Neuron (in vitro differentiated cells): Measurements from ENCODE around the gene METTL25.

Experiments
- H2AFZ ChIP-seq: one replicate; pipeline ENCODE4 v1.6.1; 2013; ENCODE audit warnings: low read depth, mild to moderate bottlenecking, inconsistent platforms, low read length, moderate library complexity
- H3K27me3 ChIP-seq: one replicate; pipeline ENCODE4 v1.6.1; 2013; ENCODE audit warnings: low read length; ENCODE audit not compliant: insufficient read depth
- H3K36me3 ChIP-seq: one replicate; pipeline ENCODE4 v1.6.1; 2013; ENCODE audit warnings: low read length; ENCODE audit not compliant: insufficient read depth
- H3K4me1 ChIP-seq: one replicate; pipeline ENCODE4 v1.6.1; 2013; ENCODE audit warnings: low read length; ENCODE audit not compliant: insufficient read depth
- H3K4me3 ChIP-seq: 2 replicates; pipeline ENCODE4 v1.5.1; 2013; ENCODE audit warnings: mild to moderate bottlenecking, low read length, moderate library complexity
- H3K9me3 ChIP-seq: one replicate; pipeline ENCODE4 v1.6.1; 2013; ENCODE audit warnings: low read length

Gene METTL25

GRCh38 chr12:82481954-82482353 lies 123.6 kb downstream of the METTL25 start:
- Histone ChIP-seq H3K4me3 (no peak overlapping the region), H3K27me3 (no peaks in the 10 kb centered on the region), H2AFZ (no peak overlapping the region), H3K9me3 (no peaks in the 10 kb centered on the region), H3K36me3 (no peaks in the 10 kb centered on the region), H3K4me1 (no peaks in the 10 kb centered on the region)

GRCh38 chr12:82486524-82487235 lies 128.4 kb downstream of the METTL25 start:
- Histone ChIP-seq H3K27me3 (no peaks in the 10 kb centered on the region), H3K9me3 (no peaks in the 10 kb centered on the region), H3K4me1 (no peaks in the 10 kb centered on the region), H3K4me3 (no peak overlapping the region), H2AFZ (no peak overlapping the region), H3K36me3 (no peaks in the 10 kb centered on the region)

DNA sequence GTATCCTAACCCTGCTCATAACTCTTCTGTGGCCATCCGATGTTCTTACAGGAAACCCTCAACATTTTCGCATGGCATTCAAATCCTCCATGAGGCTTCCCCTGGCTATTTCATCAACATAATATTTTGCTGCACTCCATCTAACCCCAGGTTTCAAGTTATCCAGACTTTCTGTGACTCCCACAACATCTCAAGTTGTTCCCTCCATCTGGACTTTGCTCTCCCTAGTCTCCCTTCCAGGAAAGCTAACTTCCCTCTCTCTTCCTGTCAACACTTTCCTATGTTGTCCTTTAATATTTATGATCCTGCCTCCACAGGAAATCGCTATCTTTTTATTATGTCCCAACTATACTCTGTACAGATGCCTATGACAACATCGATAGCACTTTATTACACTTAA lies 146.1 kb downstream of the METTL25 start:
- Histone ChIP-seq H3K27me3 (no peaks in the 10 kb centered on the region), H3K4me3 (no peak overlapping the region), H3K9me3 (no peaks in the 10 kb centered on the region), H2AFZ (no peak overlapping the region), H3K36me3 (no peaks in the 10 kb centered on the region), H3K4me1 (no peaks in the 10 kb centered on the region)

GRCh38 chr12:82505150-82505549 lies 146.8 kb downstream of the METTL25 start:
- Histone ChIP-seq H3K36me3 (no peaks in the 10 kb centered on the region), H3K9me3 (no peaks in the 10 kb centered on the region), H3K27me3 (no peaks in the 10 kb centered on the region), H2AFZ (no peak overlapping the region), H3K4me3 (no peak overlapping the region), H3K4me1 (no peaks in the 10 kb centered on the region)

- H3K4me1 ChIP-seq: no peaks in the 10 kb centered on the region
- no peaks in the 10 kb centered on the region for H3K9me3 ChIP-seq
Observed at GRCh38 chr12:82507686-82508085, 149.4 kb downstream of the METTL25 start.

DNA sequence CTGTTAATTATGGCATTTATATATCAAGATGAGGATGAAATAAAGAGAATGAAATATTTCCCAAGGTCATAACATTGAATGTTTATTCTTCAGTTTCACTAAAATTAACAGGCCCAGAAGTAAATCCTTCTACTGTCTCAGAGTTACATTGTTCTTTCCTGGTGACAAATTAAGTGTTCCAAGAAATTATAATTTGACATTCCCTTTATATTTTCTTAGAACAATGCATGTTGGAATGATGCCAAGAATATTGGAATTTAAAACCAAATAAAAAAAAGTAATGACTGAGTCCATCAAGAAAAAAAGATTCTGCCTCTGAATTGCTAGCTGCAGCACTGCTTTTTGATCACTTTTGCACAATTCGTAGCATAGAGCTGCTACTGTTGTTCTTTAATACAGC lies 152.1 kb downstream of the METTL25 start:
- H3K4me1 ChIP-seq: no peaks in the 10 kb centered on the region
- no peak overlapping the region for H2AFZ ChIP-seq
- no peaks in the 10 kb centered on the region for H3K36me3 ChIP-seq
- no peak overlapping the region for H3K4me3 ChIP-seq
- H3K9me3 ChIP-seq: no peaks in the 10 kb centered on the region
- H3K27me3 ChIP-seq: no peaks in the 10 kb centered on the region

More at GRCh38 chr12:82507686-82508085, 149.4 kb downstream of the METTL25 start:
- no peaks in the 10 kb centered on the region for H3K27me3 ChIP-seq
- H2AFZ ChIP-seq: no peak overlapping the region
- no peak overlapping the region for H3K4me3 ChIP-seq
- no peaks in the 10 kb centered on the region for H3K36me3 ChIP-seq

GRCh38 chr12:82514880-82515279 lies 156.6 kb downstream of the METTL25 start:
- Histone ChIP-seq H3K4me3 (no peak overlapping the region), H3K27me3 (no peaks in the 10 kb centered on the region), H3K4me1 (no peaks in the 10 kb centered on the region), H2AFZ (no peak overlapping the region), H3K36me3 (no peaks in the 10 kb centered on the region), H3K9me3 (no peaks in the 10 kb centered on the region)

DNA sequence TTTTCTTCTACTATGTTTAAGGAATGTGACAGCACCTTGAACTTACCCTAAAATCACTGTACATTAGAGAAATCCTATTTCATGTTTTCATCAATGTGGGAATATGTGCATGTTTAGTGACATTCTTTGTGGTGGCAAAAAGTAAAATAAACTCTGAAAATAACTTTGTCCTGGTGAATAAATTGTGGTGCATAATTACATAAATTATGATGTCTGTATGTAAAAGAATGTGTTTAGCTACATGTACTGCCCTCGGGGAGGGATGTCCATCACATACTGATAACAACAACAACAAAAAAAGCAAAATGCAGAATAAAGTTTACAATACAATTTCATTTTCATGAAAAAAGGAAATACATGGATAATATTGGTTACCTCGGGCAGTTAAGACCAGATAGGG lies 157.3 kb downstream of the METTL25 start:
- Histone ChIP-seq H3K4me1 (no peaks in the 10 kb centered on the region), H3K9me3 (no peaks in the 10 kb centered on the region), H3K36me3 (no peaks in the 10 kb centered on the region), H3K27me3 (no peaks in the 10 kb centered on the region), H2AFZ (no peak overlapping the region), H3K4me3 (no peak overlapping the region)

GRCh38 chr12:82517027-82517426 lies 158.7 kb downstream of the METTL25 start:
- Histone ChIP-seq H3K36me3 (no peaks in the 10 kb centered on the region), H3K27me3 (no peaks in the 10 kb centered on the region), H3K4me1 (no peaks in the 10 kb centered on the region), H2AFZ (no peak overlapping the region), H3K9me3 (no peaks in the 10 kb centered on the region), H3K4me3 (no peak overlapping the region)

GRCh38 chr12:82517808-82518207 lies 159.5 kb downstream of the METTL25 start:
- Histone ChIP-seq H3K4me3 (no peak overlapping the region), H3K36me3 (no peaks in the 10 kb centered on the region), H3K27me3 (no peaks in the 10 kb centered on the region), H2AFZ (no peak overlapping the region), H3K4me1 (no peaks in the 10 kb centered on the region), H3K9me3 (no peaks in the 10 kb centered on the region)

DNA sequence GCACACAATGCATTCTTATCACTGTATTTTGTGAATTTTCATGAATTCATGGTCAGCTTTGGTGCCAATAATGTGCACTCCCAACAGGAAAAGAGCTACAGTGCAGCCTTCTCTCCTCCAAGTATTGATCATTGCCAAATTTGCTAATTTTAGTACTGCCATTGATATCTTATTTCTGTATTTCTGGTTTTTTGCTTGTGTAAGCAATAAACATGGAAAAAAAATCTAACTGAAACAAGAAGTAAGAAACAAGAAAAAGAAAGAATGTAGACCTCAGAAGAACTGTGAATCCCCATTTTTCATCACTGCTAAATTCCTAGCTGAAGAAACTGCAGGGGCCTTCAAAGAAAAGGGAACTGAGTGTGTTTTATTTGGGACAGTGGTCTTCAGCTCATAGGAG lies 161.2 kb downstream of the METTL25 start:
- H2AFZ ChIP-seq: no peak overlapping the region
- H3K27me3 ChIP-seq: no peaks in the 10 kb centered on the region
- no peaks in the 10 kb centered on the region for H3K36me3 ChIP-seq
- H3K4me3 ChIP-seq: no peak overlapping the region
- no peaks in the 10 kb centered on the region for H3K9me3 ChIP-seq
- peaks cover 2% of the 10 kb centered on the region for H3K4me1 ChIP-seq

GRCh38 chr12:82522285-82522684 lies 164.0 kb downstream of the METTL25 start:
- H3K4me3 ChIP-seq: no peak overlapping the region
- no peaks in the 10 kb centered on the region for H3K27me3 ChIP-seq
- no peaks in the 10 kb centered on the region for H3K36me3 ChIP-seq
- H3K9me3 ChIP-seq: no peaks in the 10 kb centered on the region
- no peak overlapping the region for H2AFZ ChIP-seq
- H3K4me1 ChIP-seq: peaks cover 3% of the 10 kb centered on the region

- H3K9me3 ChIP-seq: no peaks in the 10 kb centered on the region
- peaks cover 3% of the 10 kb centered on the region for H3K4me1 ChIP-seq
- H3K36me3 ChIP-seq: no peaks in the 10 kb centered on the region
- H2AFZ ChIP-seq: no peak overlapping the region
- no peaks in the 10 kb centered on the region for H3K27me3 ChIP-seq
- H3K4me3 ChIP-seq: no peak overlapping the region
Observed at GRCh38 chr12:82522762-82523161, 164.4 kb downstream of the METTL25 start.

DNA sequence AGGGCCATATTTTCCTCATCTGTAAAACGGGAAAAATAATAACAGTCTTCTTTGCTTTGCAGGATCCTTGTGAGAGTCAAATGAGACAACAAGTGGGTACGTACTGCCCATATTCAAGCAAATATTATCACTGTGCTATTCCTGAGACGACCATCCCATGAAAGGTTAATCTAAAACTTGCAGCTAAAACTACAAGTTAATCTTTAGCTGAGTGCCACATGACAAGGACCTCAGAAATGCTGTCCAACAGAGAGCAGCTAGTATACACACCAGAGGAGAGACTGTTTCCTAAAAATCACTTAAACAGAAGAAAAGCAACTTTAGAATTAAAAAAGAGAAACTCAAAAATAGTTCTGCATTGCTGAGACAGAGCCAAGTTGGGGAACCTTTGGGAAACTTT lies 165.7 kb downstream of the METTL25 start:
- Histone ChIP-seq H3K9me3 (no peaks in the 10 kb centered on the region), H3K4me3 (no peak overlapping the region), H3K4me1 (peaks cover 3% of the 10 kb centered on the region), H3K36me3 (no peaks in the 10 kb centered on the region), H2AFZ (peak overlapping the region; percentile 43), H3K27me3 (no peaks in the 10 kb centered on the region)
